HG03066 (cell line): ENCODE results near the gene RAMAC.
A peak's percentile ranks its signal among the peaks of the same experiment; 100 is the strongest.
"Not testable (repeated sequence)": the region's sequence is repeated elsewhere in the genome, so short reads cannot be mapped to it uniquely, and the experiment has no call there.

Experiments
- ATAC-seq: cut with Tn5 transposase; IDR thresholded peaks from one replicate; pipeline ENCODE4 v1.9.1; 2021; ENCODE audit warnings: low read depth; ENCODE audit not compliant: unreplicated experiment

The RAMAC gene

GRCh38 chr15:82985688-82986441 lies at the start of gene RAMAC:
TSS of gene RAMAC (plus strand) at chr15:82986210. CDS start at chr15:82989019, 2,809 bp downstream.
- ATAC-seq = peak; percentile 92

DNA sequence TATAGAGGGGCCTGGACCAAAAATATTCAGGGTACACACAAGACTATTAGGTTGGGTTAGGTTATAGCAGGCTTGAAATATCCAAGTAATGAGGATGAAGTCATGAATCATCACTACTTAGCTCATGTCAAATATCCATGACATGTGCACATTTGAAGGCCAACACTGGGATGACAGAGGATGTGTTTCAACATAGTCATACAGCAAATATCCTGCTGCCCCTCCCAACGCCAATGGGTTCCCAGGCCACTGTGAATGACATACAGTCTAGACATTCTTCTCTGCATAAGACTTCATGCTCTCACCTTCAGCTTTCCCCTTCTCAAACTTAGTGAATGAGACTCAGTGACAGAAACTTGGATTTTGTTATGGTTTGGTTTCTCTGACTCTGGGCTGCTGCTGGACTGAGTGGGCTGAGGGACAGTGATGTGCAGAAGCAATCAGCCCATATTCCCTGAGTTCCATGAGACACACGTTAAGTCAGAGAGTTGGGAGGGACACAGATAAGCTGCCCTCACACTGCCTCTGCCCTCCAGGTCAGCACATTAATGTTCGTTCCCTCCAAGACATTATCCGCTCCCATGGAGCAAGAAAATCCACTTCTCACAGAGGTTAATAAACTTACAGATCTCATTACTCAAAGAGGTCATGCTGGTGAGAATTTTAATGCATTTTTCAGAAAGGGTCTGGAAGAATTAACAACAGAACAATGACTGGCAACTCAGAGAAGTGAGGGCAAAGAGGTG lies 48.9 kb upstream of the RAMAC start:
- no peak for ATAC-seq

GRCh38 chr15:82937712-82938058 lies 48.3 kb upstream of the RAMAC start:
- ATAC-seq = no peak

DNA sequence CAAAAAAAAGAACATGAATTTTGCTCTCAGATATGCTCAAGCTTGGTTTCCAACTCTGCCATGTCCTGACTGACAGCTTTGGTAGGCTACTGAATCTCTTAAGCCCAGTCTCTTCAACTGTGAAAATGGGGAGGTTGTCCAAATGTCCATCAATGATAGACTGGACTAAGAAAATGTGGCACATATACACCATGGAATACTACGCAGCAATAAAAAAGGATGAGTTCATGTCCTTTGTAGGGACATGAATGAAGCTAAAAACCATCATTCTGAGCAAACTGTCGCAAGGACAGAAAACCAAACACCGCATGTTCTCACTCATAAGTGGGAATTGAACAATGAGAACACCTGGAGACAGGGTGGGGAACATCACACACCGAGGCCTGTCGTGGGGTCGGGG lies 46.3 kb upstream of the RAMAC start:
- not testable (repeated sequence) for ATAC-seq

DNA sequence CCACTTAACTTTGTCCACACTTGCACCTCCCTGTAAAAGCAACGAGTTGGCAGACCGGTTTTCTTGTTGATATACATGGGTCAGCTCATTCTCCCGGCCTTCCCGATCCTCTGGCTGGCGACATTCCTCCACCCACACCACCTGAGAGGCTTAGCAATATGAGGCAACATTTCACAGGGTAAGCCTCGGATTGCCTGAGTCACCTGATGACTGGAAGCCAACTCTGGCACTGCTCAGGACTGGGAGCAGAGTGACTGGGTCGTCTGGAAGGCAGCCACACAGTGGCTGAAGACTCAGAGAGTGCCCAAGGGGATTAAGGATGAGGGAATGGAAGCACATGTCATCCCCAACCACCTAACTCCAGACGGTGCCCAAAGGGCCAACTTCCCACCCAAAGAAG lies 43.3 kb upstream of the RAMAC start:
- no peak for ATAC-seq

GRCh38 chr15:82943176-82943575 lies 42.8 kb upstream of the RAMAC start:
- ATAC-seq = no peak

- ATAC-seq = no peak
Measured at GRCh38 chr15:82944056-82944455, 42.0 kb upstream of the RAMAC start.

GRCh38 chr15:82944821-82945220 lies 41.2 kb upstream of the RAMAC start:
- ATAC-seq = no peak

DNA sequence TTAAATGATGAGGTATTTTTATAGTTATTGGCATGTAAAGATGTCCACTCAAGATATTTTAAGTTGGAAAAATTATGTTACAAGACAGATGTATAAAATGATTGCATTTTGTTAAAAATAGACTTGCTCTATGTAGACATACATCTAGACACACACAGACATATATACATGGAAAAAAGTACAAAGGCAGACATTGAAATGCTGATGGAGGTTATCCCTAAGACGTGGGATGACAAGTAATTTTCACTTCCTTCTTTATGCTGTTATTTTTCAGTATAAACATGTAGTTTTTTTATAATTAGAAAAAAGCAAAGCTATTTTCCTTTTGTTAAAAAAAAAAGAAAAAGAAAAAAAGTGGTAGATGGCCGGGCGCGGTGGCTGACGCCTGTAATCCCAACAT lies 40.7 kb upstream of the RAMAC start:
- no peak for ATAC-seq

GRCh38 chr15:82946155-82946701 lies 39.8 kb upstream of the RAMAC start:
- ATAC-seq = no peak

- ATAC-seq = peak; percentile 30
Measured at GRCh38 chr15:82950295-82950694, 35.7 kb upstream of the RAMAC start.

DNA sequence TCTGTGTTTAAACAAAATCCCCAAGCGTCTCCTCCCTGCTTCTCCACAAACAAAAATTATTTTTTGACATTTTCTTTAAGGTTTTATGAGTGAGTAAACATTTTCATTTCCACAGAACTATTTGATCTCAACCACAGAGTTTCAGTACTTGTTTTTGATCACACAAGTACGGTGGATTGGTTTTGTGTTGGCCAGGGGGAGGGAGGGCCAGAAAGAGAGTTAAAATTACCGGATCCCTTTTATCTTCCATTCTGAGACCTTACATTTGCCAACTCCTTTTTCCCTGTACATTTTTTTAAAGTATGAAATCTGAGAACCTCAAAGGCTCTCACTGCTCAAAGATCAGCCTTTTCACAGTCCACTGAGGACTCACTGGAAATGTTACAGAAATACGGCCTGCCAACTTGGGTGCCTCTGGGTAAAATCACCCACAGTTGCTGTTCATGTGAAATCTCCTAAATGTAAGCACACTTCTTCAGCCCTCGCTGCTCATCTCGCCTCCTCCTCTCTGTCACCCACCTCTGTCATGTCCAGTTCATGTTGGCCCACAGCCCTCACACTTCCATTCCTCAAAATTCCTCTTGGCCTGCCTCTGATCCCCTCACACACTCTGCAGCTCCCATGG lies 35.2 kb upstream of the RAMAC start:
- ATAC-seq = peak; percentile 61

DNA sequence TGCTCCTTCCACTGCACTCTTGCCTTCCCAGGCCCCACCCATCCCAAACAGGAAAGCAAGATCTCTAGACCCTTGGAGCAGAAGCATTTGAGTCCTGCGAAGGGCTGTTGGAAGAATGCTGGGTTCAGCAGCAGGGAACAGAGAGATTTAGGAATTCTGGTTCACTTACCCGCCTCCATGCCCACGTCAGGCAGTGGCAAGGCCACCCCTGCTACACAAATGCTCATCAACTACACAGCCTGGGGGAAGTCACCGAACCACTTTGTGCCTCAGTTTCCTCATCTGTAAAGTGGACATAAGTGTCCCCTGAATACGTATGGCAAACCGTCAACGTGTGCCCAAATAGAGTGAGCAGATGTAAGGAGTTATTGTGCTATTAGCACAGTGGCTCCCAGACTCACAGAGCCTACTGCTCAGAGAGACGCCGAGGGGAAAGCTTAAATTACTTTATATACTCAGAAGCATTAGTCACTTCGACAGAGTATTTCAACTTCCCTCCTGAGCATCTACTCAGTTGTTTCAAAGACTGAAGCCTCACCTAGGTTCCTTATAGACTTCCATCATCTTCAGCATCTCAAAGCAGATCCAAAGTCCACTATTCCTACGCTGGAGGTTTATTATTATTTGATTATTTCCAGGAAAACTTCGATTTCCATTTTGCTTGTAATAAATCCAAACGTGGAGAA lies 34.4 kb upstream of the RAMAC start:
- no peak for ATAC-seq

DNA sequence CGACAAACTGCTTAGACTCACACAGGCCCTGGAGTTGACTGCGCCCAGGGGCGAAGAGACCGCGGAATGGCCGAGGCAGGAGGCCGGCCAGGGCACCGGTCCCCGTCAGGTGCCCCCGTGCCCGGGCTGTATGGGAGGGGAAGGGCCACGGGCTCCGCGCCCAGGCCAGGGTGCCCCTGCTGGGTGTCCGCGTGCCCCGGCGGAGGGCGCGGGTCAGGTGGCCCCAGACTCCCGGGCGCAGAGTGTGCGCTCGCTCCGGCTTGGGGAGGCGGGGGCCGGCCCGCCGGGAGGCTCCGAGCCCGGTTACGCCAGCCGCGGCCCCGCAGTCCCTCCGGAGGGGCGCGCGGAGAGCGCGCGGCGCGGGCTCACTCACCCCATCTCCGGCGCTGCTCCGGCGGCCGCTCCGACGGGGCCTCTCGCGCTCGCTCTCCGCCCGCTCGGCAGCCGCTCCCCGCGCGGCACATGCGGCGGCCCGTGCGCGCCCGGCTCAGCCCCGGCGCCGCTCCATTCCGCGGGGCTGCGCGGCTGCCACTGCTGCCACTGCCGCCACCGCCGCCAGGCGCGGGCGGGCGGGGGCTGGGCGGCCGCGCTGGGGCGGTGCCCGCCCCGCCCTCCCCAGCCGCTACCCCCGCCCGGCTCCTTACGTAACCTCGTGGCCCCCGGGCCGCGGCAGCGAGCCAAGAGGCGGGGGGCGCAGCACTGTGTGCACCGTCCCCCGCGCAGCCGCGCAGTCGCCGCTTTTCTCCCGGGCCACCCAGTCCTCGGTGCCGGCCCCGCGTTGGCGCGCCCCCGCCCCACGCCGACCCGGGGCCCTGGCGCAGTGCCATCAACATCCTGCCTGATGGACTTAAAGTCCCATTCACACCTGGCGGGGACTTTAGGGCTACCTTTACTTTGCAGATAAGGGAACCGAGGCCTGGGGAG lies 33.6 kb upstream of the RAMAC start, which contains the start of gene HOMER2:
HOMER2 (minus strand) TSS at position 563 of the 924 bp plus-strand sequence; CDS start at position 378, 185 bp downstream.
- ATAC-seq = no peak

DNA sequence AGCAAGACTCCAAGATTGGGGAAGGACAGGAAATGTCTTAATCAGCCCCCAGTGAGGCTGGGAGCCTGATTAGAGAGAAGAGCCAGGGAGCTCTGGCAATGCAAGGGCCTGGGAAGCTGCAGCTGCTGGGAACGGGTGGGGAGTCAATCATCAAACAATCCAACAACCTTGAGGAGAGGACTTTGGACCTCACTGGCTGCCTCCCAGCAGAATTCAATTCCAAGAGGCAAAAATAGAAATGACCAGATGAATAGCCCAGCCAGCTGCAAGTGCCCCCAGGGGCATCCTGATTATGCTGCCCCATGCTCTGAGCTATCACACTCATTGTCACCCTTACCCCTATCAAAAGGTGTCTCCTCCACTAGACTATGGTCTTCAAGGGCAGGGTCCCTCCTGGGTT lies 27.4 kb upstream of the RAMAC start:
- ATAC-seq = no peak

GRCh38 chr15:82959423-82959822 lies 26.6 kb upstream of the RAMAC start:
- no peak for ATAC-seq

DNA sequence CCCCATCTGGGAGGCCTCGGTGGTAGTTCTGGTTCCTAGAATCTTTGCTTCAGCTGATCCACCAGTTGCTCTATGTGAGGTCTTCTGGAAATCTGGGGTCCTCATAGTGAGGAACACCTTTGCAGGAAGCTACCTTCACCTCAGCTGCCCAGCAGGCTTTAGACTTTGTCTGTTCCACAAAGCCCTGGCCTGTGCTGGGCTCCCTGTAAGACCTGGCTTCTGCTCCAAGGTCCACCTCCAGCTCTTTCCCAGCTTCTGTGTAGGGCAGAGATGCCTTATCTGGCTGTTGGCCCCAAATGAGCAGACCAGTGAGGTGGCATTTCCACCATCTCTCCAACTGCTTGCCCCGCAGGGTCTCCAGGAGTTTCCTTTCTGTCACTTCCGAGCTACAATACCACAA lies 25.2 kb upstream of the RAMAC start:
- ATAC-seq = no peak

GRCh38 chr15:82963471-82964341 lies 22.3 kb upstream of the RAMAC start:
- ATAC-seq = no peak

- ATAC-seq = no peak
Measured at GRCh38 chr15:82964890-82965289, 21.1 kb upstream of the RAMAC start.
